ENCODE measurements around the gene DYNLRB1.

Gene DYNLRB1

DNA sequence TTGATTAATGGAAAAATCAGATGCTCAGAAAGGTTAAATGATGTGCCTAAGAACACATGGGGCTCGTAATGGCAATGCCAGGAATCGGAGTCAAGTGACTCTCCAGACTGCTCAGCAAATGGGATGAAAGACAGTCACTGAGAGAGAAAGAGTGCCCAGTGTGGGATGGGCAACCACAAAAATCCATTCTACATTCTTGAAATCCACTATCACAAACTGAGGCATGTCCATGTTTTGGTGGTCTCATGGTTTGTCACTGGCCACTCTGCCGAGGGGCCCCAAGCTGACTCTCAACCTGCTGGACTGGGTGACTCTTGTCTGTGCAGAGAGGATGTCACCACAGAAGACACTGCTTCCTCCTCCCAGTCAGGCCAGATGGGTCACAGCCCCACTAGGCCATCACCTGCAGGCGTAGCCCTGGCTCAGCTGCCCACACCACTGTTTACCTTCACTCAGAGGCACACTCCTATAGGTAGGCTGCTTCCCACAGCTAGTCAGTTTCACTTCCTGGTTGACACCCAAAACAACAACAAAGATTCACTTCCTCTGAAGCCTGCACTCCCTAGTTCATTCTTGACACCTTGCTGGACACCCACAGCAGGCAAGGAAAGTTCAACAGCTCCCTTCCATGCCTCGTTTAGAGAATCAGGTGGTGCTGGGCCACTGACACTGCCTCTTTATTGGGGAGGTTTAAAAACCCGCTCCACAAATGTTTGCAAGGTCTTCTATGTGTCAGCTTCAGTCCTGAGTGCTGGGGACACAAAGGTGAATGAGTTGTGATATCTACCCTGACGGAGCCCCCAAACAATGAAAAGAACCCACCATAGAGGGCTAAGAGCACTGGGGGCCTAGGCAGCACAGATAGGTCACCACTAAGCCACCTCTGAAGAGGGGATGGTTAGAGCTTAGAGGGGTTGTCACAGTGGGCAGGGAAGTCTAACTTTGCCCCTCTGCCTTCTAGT is 64.0 kb downstream of the DYNLRB1 start:
- no peak for DNase-seq

GRCh38 chr20:34581341-34582184 is 65.3 kb downstream of the DYNLRB1 start:
- DNase-seq = no peak

GRCh38 chr20:34582221-34582620 is 66.0 kb downstream of the DYNLRB1 start:
- DNase-seq = no peak

DNA sequence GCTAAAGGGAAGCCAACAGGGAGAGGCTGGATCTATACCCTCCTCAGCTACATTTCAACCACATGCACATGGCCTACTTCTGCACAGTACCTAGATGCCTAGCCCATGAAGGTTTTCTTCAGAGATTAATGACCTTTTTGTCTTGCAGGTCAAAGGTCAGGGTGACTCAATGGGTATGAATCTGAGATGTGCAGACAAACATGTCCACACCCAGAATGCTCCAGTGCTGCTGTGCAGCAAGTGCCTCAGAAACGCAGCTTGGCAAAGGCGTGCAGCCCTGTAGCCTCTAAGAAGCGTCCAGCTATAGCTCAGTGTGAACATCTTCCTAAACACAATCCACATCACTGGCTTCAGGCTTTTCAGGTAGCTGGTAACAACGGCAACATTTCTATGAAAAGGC is 66.7 kb downstream of the DYNLRB1 start:
- no peak for DNase-seq

- DNase-seq = no peak
Measured at GRCh38 chr20:34583544-34583943, 67.3 kb downstream of the DYNLRB1 start.

GRCh38 chr20:34585019-34585418 is 68.8 kb downstream of the DYNLRB1 start:
- DNase-seq = no peak

DNA sequence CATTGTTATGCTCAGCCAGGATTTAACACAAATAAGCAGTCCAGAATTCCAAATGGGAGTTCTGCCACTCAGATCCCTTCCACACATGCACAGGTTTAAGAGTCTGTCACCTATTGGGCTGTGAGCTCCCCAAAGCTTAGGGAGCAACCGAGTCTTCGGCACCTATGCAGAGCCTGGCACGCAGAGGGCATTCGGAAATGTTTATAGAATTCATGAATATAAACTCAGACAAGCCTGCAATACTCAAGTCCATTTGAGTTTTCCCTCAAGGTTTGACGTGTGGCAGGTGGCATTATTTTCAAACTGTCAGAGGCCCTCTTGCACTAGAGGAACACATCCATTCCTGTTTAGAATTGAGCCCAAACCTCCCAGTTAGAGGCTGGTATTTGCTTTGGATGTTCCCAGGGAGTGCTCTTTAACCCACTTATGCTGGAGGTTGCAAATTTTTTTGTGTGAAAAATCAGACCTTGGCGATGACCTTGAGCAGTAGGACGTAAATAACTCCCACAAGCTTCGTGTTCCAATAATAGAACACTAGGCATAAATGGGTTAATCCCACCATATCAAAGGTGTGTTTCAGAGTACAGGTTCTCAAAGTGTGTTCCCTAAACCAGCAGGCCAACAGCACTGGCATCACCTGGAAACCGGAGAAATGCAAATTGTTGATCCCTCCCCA is 70.4 kb downstream of the DYNLRB1 start:
- no peak for DNase-seq
